Medulla oblongata (tissue), 1 donor: ENCODE measurements around the gene BAX.
A peak's percentile ranks its signal among the peaks of the same experiment; 100 is the strongest.

Experiments
- DNase-seq: peaks from one replicate; pipeline ENCODE4 v3.0.0-alpha.2; 2015; ENCODE audit errors: extremely low spot score

Gene BAX

GRCh38 chr19:48928164-48929025 lies 26.3 kb upstream of the BAX start:
- DNase-seq = no peak

- DNase-seq = peak; percentile 60
Observed at GRCh38 chr19:48933382-48933932, 21.2 kb upstream of the BAX start, which contains the start of gene DHDH. TSS of gene DHDH (plus strand) at chr19:48933699. CDS start at chr19:48933722, 23 bp downstream.

- DNase-seq = no peak
Observed at GRCh38 chr19:48934837-48935236, 19.8 kb upstream of the BAX start.

DNA sequence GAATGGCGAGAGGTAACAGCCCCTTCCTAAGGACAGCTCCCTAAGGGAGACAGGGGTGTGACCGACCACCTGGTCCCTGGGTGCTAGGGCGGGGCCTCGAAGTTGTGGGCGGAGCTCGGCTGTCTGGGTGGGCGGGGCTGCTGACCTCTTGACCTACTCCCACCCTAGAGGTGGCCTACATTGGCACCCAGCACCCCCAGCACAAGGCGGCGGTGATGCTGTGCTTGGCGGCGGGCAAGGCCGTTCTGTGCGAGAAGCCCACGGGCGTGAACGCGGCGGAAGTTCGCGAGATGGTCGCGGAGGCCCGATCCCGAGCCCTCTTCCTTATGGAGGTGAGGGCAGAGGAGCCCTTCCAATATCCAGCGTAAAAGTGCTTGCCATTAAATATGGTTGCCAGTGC lies 18.8 kb upstream of the BAX start:
- no peak for DNase-seq

- DNase-seq = no peak
Observed at GRCh38 chr19:48938256-48938655, 16.4 kb upstream of the BAX start.

- no peak for DNase-seq
Observed at GRCh38 chr19:48940902-48941301, 13.8 kb upstream of the BAX start.

- DNase-seq = no peak
Observed at GRCh38 chr19:48943081-48943480, 11.6 kb upstream of the BAX start.

- no peak for DNase-seq
Observed at GRCh38 chr19:48945415-48945814, 9.3 kb upstream of the BAX start.

DNA sequence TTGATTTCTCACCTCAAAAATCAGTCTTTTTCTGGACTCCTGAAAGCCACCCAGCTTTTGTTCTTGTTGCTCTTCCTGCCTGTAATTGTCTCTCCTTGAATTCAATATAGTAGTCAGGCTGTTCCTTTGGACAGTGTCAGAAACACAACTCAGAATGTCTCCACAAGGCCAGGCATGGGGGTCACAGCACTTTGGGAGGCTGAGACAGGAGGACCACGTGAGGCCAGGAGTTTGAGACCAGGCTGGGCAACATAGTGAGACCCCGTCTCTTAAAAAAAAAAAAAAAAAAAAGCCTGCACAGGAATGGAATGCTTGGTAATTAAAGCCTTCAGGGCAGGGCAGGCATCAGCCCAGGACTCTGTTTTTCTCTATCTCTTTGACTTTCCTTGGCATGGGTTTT lies 8.9 kb upstream of the BAX start:
- no peak for DNase-seq

GRCh38 chr19:48946463-48947257 lies 8.0 kb upstream of the BAX start:
- DNase-seq = no peak

DNA sequence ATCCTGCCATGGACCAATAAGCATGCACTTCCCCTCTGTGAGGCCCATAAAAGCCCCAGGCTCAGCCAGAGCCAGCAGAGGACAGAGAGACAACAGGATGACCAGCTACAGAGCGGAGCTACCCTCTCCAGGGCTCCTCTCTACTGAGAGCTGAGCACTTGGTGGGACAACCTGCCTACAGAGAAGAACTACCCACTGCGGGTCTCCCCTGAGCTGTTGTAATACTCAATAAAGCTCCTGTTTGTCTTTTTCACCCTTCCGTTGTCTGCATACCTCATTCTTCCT lies 7.5 kb upstream of the BAX start:
- DNase-seq = no peak

DNA sequence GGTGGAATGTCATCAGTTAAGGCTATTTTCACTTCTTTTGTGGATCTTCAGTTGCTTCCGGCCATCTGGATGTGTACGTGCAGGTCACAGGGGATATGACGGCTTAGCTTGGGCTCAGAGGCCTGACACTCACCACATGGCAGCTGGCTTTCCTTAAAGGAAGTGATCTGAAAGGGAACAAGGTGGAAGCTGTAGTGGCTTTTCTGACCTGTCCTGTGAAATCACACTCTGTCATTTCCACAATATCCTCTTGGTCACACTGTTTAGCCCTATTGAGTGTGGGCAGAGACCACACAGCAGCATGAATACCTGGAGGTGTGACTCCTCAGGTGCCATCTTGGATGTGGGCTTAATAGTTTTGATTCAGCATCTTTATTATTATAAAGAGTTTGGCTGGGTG lies 4.5 kb upstream of the BAX start:
- no peak for DNase-seq

DNA sequence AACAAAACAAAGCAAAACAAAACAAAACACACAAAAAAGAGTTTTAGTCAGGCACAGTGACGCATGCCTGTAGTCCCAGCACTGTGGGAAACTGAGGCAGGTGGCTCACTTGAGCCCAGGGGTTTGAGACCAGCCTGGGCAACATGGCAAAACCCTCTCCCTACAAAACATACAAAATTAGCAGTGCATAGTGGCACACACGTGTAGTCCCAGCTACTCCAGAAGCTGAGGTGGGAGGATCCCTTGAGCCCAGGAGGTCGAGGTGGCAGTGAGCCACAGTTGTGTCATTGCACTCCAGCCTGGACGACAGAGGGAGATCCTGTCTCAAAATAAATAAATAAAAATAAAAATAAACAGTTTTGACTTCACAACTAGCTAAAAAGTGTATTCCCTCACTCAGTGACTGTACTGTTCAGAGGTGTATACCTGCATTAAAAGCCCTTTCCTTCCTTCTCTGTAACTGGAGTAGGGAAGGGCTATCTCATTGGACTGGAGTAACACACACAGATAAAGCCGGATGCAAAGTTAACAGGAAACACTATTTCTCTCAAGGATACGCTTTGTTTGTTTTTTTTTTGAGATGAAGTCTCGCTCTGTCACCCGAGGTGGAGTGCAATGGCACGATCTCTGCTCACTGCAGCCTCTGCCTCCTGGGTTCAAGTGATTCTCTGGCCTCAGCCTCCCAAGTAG lies 3.7 kb upstream of the BAX start:
- no peak for DNase-seq

DNA sequence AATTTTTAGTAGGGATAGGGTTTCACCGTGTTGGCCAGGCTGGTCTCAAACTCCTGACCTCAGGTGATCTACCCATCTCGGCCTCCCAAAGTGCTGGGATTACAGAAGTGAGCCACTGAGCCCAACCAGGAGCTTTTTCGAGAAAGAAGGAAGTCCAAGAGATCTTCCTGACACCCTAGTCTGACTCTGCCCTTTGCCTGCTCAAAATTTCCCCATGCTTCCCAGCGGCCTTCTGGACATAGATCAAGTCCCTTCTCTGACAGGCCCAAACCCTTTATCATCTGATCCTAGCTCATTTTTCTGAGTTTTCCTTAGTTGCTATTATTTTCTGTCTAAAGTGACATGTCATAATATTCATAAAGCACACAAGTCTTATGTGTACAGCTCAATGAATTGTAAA lies 1.5 kb upstream of the BAX start:
- DNase-seq = no peak

DNA sequence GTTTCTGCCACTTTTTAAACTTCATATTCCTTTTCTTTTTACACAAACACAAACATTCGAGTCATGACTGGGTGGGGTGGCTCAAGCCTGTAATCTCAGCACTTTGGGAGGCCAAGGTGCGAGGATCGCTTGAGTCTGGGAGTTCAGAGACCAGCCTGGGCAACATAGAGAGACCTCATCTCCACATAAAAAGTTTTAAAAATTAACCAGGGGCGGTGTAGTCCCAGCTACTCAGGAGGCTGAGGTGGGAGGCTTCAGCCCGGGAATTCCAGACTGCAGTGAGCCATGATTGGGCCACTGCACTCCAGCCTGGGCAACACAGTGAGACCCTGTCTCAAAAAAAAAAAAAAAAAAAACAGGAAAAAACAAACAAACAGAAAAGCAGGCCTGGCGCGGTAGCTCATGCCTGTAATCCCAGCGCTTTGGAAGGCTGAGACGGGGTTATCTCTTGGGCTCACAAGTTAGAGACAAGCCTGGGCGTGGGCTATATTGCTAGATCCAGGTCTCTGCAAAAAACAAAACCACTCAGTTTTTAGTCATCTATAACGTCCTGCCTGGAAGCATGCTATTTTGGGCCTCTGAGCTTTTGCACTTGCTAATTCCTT lies 583 bp upstream of the BAX start:
- DNase-seq = no peak

- DNase-seq = no peak
Observed at GRCh38 chr19:48955308-48955958, 758 bp downstream of the BAX start.

- DNase-seq = no peak
Observed at GRCh38 chr19:48958006-48958405, 3.3 kb downstream of the BAX start.

- no peak for DNase-seq
Observed at GRCh38 chr19:48959341-48960239, 4.9 kb downstream of the BAX start.

DNA sequence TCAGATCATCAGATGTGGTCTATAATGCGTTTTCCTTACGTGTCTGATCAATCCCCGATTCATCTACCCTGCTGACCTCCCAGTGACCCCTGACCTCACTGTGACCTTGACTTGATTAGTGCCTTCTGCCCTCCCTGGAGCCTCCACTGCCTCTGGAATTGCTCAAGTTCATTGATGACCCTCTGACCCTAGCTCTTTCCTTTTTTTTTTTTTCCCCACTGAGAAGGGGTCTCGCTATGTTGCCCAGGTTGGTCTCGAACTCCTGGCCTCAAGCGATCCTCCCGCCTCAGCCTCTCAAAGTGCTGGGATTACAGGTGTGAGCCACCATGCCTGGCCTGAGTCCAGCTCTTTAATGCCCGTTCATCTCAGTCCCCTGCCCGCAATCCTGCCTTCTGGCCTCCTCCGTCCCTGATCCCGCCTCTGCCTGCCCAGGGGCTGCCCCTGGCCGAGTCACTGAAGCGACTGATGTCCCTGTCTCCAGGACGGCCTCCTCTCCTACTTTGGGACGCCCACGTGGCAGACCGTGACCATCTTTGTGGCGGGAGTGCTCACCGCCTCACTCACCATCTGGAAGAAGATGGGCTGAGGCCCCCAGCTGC lies 6.5 kb downstream of the BAX start:
- DNase-seq = no peak

DNA sequence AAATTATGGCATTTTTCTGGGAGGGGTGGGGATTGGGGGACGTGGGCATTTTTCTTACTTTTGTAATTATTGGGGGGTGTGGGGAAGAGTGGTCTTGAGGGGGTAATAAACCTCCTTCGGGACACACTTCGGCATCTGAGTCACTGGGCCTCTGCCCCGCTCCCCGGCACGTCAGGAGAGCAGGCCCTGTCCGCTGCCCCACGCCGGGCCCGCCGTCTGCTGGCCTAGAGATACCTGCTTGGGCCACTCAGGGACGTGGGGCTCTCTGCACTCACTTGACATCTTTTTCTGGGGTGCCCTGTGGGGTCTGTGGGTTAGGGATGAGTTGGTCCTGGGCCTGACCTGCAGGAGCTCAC lies 7.0 kb downstream of the BAX start:
- no peak for DNase-seq
